ES-I3 (cell line): Measurements from ENCODE around the gene MAPRE3.

Source experiments
- H3K36me3 ChIP-seq: 2 replicates; pipeline ENCODE4 v1.6.1; 2013; ENCODE audit warnings: mild to moderate bottlenecking, low read length, control low read depth, moderate library complexity; ENCODE audit not compliant: insufficient read depth
- H3K4me1 ChIP-seq: 2 replicates; pipeline ENCODE4 v1.6.1; 2013; ENCODE audit warnings: mild to moderate bottlenecking, control low read depth, low read length; ENCODE audit not compliant: insufficient read depth
- H3K9ac ChIP-seq: 2 replicates; pipeline ENCODE4 v1.6.1; 2013; ENCODE audit warnings: low read depth, mild to moderate bottlenecking, low read length, moderate library complexity
- H3K9me3 ChIP-seq: 2 replicates; pipeline ENCODE4 v1.6.1; 2013; ENCODE audit warnings: mild to moderate bottlenecking, low read length, moderate library complexity; ENCODE audit not compliant: control insufficient read depth, insufficient read depth

Gene MAPRE3

GRCh38 chr2:27042159-27042661, 71.8 kb downstream of the MAPRE3 start:
- H3K9me3 ChIP-seq, result no peaks in the 10 kb centered on the region
- no peak overlapping the region for H3K9ac ChIP-seq
- peaks cover 11% of the 10 kb centered on the region for H3K36me3 ChIP-seq
- H3K4me1 ChIP-seq, result no peaks in the 10 kb centered on the region

GRCh38 chr2:27042985-27043634, 72.7 kb downstream of the MAPRE3 start:
- Histone ChIP-seq H3K9me3 (no peaks in the 10 kb centered on the region), H3K36me3 (peaks cover 6% of the 10 kb centered on the region; the same call in 1 of the 2 replicates), H3K4me1 (no peaks in the 10 kb centered on the region), H3K9ac (no peak overlapping the region)

DNA sequence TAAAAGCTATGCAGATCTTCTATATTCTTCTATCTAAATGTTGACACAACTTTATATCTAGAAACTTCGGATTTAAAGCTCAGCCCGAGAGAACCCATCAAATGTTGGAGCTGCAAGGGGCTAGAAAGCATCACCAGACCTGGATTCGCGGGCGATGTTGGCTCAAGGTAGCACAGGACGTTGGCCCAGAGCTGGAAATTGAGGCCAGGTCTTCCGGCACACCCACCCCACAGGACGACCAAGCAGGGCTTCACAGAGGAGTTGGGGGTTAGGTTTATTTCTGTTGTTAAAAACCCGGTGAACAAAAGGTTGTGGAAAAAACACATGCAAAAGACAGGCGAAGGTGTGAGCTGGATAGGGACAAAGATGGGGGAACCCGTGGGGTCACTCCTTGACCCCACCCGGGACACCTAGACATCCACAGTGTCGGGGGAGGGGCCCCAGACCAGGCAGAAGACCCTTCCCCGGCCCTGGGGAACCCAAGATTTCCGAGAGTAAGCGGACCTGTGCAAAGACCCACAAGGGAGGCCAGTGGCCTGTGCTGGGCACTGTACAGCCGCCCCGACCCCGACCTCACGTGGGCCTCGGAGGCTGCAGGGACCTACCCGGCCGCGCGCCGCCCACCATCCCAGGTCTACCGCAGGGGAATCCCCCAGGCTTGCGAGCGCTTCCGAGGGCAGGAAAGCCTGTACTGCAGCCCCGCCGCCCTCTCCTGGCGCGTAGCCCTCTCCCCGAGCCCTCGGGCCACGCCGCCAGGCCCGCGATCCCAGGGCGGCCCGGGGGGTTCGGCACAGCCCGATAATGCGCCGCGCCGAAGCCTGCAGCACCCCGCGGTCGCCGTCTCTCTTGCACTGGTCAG, 79.2 kb downstream of the MAPRE3 start:
- Histone ChIP-seq H3K4me1 (no peaks in the 10 kb centered on the region), H3K36me3 (no peaks in the 10 kb centered on the region), H3K9ac (peak overlapping the region; percentile 93), H3K9me3 (no peaks in the 10 kb centered on the region)

GRCh38 chr2:27050281-27050995, 80.0 kb downstream of the MAPRE3 start:
- peaks cover 4% of the 10 kb centered on the region for H3K36me3 ChIP-seq
- peak overlapping the region; percentile 93 for H3K9ac ChIP-seq
- no peaks in the 10 kb centered on the region for H3K4me1 ChIP-seq
- no peaks in the 10 kb centered on the region for H3K9me3 ChIP-seq

DNA sequence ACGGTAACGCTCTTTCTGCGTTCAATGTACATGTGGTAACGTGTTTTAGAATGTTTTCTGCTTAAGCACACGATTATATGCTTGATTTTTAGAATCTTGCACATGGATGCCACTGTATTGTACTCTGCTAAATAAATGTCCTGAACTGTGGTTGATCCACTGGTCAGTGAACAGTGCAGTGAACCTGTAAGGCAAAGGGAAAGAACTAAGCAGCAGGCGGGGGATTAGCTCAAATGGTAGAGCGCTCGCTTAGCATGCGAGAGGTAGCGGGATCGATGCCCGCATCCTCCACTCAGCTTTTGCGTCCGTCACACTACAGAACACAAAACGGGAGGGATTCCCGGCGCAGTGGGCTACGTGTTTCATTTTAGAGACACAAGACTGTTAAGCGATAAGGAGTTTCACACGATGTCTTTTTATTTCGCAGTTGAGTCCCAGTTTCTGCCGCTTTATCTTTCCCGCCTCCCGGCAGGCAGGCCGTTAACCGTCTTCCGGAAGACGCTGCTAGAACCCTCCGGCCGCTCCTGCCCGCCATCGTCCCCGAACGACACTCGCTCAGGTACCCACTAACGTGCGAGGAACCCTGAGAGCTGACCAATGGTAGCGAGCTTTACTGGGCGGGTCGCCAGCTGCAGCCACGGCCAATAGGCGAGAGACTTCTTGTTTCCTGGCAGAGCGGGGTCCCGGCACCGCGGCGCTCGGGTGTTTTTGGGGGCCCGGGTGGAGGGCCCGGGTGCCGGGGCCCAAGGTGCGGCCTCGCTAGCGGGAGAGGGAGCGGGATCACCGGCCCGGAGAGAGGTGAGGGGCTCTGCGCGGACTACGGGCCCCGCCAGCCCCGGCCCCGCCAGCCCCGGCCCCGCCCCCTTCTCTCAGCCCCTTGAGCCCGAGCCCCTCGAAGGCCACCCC, 80.8 kb downstream of the MAPRE3 start, which contains the start of gene AGBL5:
AGBL5 (plus strand) TSS at position 673 of the 906 bp plus-strand sequence. CDS start 1,291 bp downstream, outside the sequence.
- H3K9ac ChIP-seq, result peak within 1 kb of the TSS; percentile 93
- H3K9me3 ChIP-seq, result no peaks in the 10 kb centered on the region
- no peaks in the 10 kb centered on the region for H3K4me1 ChIP-seq
- peaks cover 6% of the 10 kb centered on the region for H3K36me3 ChIP-seq

DNA sequence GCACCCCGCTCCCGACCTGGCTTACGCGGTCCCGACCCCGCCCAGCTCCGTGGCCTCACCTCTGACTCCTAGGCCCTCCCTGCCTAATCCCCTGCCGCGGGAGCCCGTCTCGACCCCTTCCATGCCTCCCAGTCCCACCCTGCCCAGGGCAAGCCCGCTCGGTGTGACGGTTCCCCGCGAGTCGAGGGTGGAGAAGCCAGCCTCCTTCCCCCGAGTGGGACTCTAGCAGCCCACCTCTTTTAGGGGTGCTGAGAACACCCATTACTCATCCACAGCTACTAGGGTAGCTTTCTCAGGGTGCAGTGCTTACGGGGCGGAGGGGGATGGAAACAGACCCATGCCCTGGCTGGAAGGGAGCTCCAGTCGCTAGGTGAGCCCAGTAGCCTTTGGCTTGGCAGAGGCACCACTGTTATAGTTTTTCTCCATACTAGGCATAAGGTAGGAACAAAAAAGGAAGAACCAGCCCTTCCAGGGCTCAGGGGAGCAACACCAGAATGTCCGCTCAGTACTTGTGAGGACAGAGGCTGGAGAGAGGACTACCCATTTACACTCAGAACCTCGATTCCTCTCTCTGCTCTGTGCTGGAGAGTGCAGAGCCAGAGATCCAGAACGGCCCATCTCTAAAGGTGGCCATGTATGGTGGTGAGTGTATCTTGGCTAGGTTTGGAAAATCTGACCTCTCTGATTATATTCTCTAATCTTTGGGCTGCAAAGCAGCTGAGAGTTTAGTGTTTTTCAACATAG, 81.6 kb downstream of the MAPRE3 start:
- Histone ChIP-seq H3K36me3 (peaks cover 6% of the 10 kb centered on the region), H3K9ac (peak overlapping the region; percentile 93), H3K9me3 (no peaks in the 10 kb centered on the region), H3K4me1 (no peaks in the 10 kb centered on the region)

GRCh38 chr2:27053321-27053720, 82.9 kb downstream of the MAPRE3 start:
- peaks cover 6% of the 10 kb centered on the region for H3K36me3 ChIP-seq
- no peak overlapping the region for H3K9ac ChIP-seq
- H3K9me3 ChIP-seq, result no peaks in the 10 kb centered on the region
- no peaks in the 10 kb centered on the region for H3K4me1 ChIP-seq

DNA sequence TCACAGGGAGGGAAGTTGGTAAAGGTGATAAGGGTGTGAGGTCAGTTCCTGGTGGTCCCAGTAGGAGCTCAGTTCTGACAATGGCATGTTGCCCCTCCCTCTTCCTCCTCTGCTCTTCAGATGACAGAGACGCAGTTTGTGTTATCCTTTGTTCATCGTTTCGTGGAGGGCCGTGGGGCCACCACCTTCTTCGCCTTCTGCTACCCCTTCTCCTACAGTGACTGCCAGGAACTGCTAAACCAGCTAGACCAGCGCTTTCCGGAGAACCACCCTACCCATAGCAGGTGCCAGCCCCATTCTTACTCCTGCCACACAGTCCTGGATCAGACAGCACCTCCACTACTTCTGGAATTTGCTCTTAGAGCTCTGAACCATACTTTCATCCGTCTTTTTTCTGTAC, 83.3 kb downstream of the MAPRE3 start:
- H3K36me3 ChIP-seq, result peaks cover 6% of the 10 kb centered on the region
- H3K4me1 ChIP-seq, result no peaks in the 10 kb centered on the region
- H3K9me3 ChIP-seq, result no peaks in the 10 kb centered on the region
- H3K9ac ChIP-seq, result no peak overlapping the region

- H3K36me3 ChIP-seq, result peaks cover 6% of the 10 kb centered on the region
- H3K9ac ChIP-seq, result no peak overlapping the region
- no peaks in the 10 kb centered on the region for H3K4me1 ChIP-seq
- no peaks in the 10 kb centered on the region for H3K9me3 ChIP-seq
These were observed 84.3 kb downstream of the MAPRE3 start for GRCh38 chr2:27054721-27055120.

DNA sequence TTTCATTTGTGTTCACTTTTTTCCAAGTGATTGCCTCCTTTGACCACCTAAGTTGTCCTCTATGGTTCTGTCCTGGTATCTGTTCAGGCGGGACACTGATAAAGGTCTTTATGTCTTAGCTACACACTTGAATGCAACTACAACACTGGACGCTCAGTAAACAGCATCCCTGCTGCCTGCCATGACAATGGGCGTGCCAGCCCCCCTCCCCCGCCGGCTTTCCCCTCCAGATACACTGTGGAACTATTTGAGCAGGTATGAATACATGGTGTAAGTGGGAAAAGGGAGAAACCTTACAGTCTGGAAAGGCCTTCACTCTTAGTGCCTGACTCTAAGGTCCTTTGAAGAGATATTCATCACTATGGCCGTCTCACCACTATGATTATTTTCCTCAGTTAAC, 86.7 kb downstream of the MAPRE3 start:
- no peak overlapping the region for H3K9ac ChIP-seq
- no peaks in the 10 kb centered on the region for H3K4me1 ChIP-seq
- H3K36me3 ChIP-seq, result peaks cover 11% of the 10 kb centered on the region
- no peaks in the 10 kb centered on the region for H3K9me3 ChIP-seq

GRCh38 chr2:27058210-27058609, 87.8 kb downstream of the MAPRE3 start:
- Histone ChIP-seq H3K4me1 (no peaks in the 10 kb centered on the region), H3K36me3 (peaks cover 11% of the 10 kb centered on the region), H3K9me3 (no peaks in the 10 kb centered on the region), H3K9ac (no peak overlapping the region)

GRCh38 chr2:27059141-27059820, 88.8 kb downstream of the MAPRE3 start:
- Histone ChIP-seq H3K36me3 (peaks cover 11% of the 10 kb centered on the region), H3K4me1 (no peaks in the 10 kb centered on the region), H3K9ac (no peak overlapping the region), H3K9me3 (no peaks in the 10 kb centered on the region)

DNA sequence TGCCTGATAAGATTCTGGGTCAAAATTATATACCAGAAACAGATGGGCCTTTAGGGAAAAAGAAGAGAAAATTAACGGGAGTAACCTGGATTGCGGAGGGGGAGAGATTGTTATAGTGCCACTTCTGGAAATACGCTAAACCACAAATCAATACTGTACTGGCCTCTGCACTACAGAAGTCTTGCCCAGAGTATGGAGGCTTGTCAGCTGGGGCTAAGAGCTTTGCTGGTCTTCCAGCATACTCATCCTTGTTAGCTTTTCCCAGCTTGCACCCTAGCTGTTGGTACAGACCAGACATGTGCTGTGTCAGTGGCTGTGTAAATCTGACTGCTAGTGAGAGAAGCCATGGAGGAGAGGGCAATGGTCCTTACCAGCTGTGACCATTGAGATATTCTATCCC, 89.9 kb downstream of the MAPRE3 start:
- Histone ChIP-seq H3K9me3 (no peaks in the 10 kb centered on the region), H3K36me3 (peaks cover 8% of the 10 kb centered on the region), H3K9ac (no peak overlapping the region), H3K4me1 (no peaks in the 10 kb centered on the region)
